GM23338 (cell line): ENCODE measurements around the gene IL17RB. TPM values are rescaled to one million over a fixed set of nuclear protein-coding genes. Genes with fewer than 3 reads are reported as not detected.

ENCODE experiments used
- ATAC-seq: fragments of 200-7000 bp; cut with Tn5 transposase; 3 replicates; pipeline ENCODE4 v1.9.1; 2020
- DNase-seq: peaks from one replicate; pipeline ENCODE4 v3.0.0-alpha.2; 2015; ENCODE audit warnings: low spot score
- H2AFZ ChIP-seq: fragments of 200-600 bp; sonication (generic); 2 replicates; pipeline ENCODE4 v1.8.0; 2016; ENCODE audit warnings: antibody characterized with exemption, mild to moderate bottlenecking, moderate library complexity
- H3F3A ChIP-seq: fragments of 200-600 bp; sonication (generic); replicated peaks from 2 replicates; pipeline ENCODE4 v1.8.0; 2017; ENCODE audit warnings: antibody characterized with exemption, mixed run types, low read depth
- H3K27ac ChIP-seq: fragments of 200-600 bp; sonication (generic); 2 replicates; pipeline ENCODE4 v1.6.1; 2016; ENCODE audit warnings: low read depth
- H3K27me3 ChIP-seq: fragments of 200-600 bp; sonication (generic); 2 replicates; pipeline ENCODE4 v1.8.0; 2016; ENCODE audit warnings: mild to moderate bottlenecking, mixed run types, moderate library complexity; ENCODE audit not compliant: insufficient read depth
- H3K36me3 ChIP-seq: fragments of 200-600 bp; sonication (generic); 2 replicates; pipeline ENCODE4 v1.8.0; 2016; ENCODE audit warnings: mild to moderate bottlenecking; ENCODE audit not compliant: insufficient read depth
- H3K4me1 ChIP-seq: fragments of 200-600 bp; sonication (generic); 2 replicates; pipeline ENCODE4 v1.8.0; 2016; ENCODE audit warnings: mild to moderate bottlenecking, moderate library complexity; ENCODE audit not compliant: insufficient read depth
- H3K4me2 ChIP-seq: fragments of 200-600 bp; sonication (generic); 2 replicates; pipeline ENCODE4 v1.7.1; 2017; ENCODE audit warnings: mixed run types
- H3K4me3 ChIP-seq: fragments of 200-600 bp; sonication (generic); 2 replicates; pipeline ENCODE4 v1.6.1; 2016; ENCODE audit warnings: mixed run types
- H3K79me2 ChIP-seq: fragments of 200-600 bp; sonication (generic); replicated peaks from 2 replicates; pipeline ENCODE4 v1.8.0; 2017; ENCODE audit warnings: mild to moderate bottlenecking; ENCODE audit not compliant: insufficient read depth
- H3K9me2 ChIP-seq: fragments of 200-600 bp; sonication (generic); 2 replicates; pipeline ENCODE4 v1.8.0; 2017; ENCODE audit not compliant: insufficient read depth
- H4K20me1 ChIP-seq: fragments of 200-600 bp; sonication (generic); replicated peaks from 2 replicates; pipeline ENCODE4 v1.8.0; 2017; ENCODE audit warnings: mild to moderate bottlenecking; ENCODE audit not compliant: insufficient read depth
- H3K27ac Mint-ChIP-seq: 2 replicates; pipeline ENCODE4 v1.8.0; 2020; ENCODE audit warnings: inconsistent platforms, mild to moderate bottlenecking, moderate library complexity, mixed read lengths
- H3K27me3 Mint-ChIP-seq: 3 replicates; pipeline ENCODE4 v1.8.0; 2022; ENCODE audit warnings: low read depth, mild to moderate bottlenecking, moderate library complexity, mixed read lengths, inconsistent platforms; ENCODE audit not compliant: insufficient read depth, poor library complexity
- H3K36me3 Mint-ChIP-seq: 3 replicates; pipeline ENCODE4 v1.8.0; 2021; ENCODE audit warnings: low read depth, mild to moderate bottlenecking, inconsistent platforms, moderate library complexity, mixed read lengths
- H3K4me1 Mint-ChIP-seq: 3 replicates; pipeline ENCODE4 v1.8.0; 2020; ENCODE audit warnings: mild to moderate bottlenecking, inconsistent platforms, mixed read lengths
- H3K4me3 Mint-ChIP-seq: 3 replicates; pipeline ENCODE4 v1.8.0; 2021; ENCODE audit warnings: moderate library complexity, mild to moderate bottlenecking, inconsistent platforms, mixed read lengths
- H3K9me3 Mint-ChIP-seq: 3 replicates; pipeline ENCODE4 v1.8.0; 2020; ENCODE audit warnings: moderate library complexity, mild to moderate bottlenecking, inconsistent platforms, mixed read lengths
- CREB1 ChIP-seq: fragments of 250-450 bp; sonication (Bioruptor Pico); IDR thresholded peaks from 2 replicates; pipeline ENCODE4 v1.5.0; 2020; ENCODE audit warnings: low read depth, mild to moderate bottlenecking, moderate library complexity
- CTCF ChIP-seq, 2 experiments: fragments of 200-600 bp in 1 of 2; sonication (generic) in 1 of 2; conservative IDR thresholded peaks; 2 replicates each; pipeline versions ENCODE4 v1.5.1 to v1.6.1; 2016 to 2017; ENCODE audit warnings: antibody characterized with exemption in 2 of 2, low read depth in 2 of 2, mild to moderate bottlenecking in 2 of 2, moderate library complexity in 1 of 2
- EZH2 ChIP-seq: fragments of 200-600 bp; sonication (generic); IDR thresholded peaks from one replicate; pipeline ENCODE4 v1.8.0; 2017; ENCODE audit warnings: antibody characterized with exemption, mild to moderate bottlenecking, low read depth; ENCODE audit not compliant: unreplicated experiment
- EZH2phosphoT487 ChIP-seq: fragments of 200-600 bp; sonication (generic); IDR thresholded peaks from one replicate; pipeline ENCODE4 v1.8.1; 2018; ENCODE audit warnings: antibody characterized with exemption; ENCODE audit not compliant: unreplicated experiment
- JUNB ChIP-seq: IDR thresholded peaks from one replicate; pipeline ENCODE4 v1.6.1; 2016; ENCODE audit warnings: antibody characterized with exemption; ENCODE audit not compliant: unreplicated experiment
- NANOG ChIP-seq: IDR thresholded peaks from 2 replicates; pipeline ENCODE4 v1.6.1; 2016; ENCODE audit warnings: antibody characterized with exemption, borderline replicate concordance
- POLR2AphosphoS5 ChIP-seq: IDR thresholded peaks from 2 replicates; pipeline ENCODE4 v1.6.1; 2016; ENCODE audit warnings: antibody characterized with exemption, low read depth
- STAT1 ChIP-seq: IDR thresholded peaks from one replicate; pipeline ENCODE4 v1.6.1; 2016; ENCODE audit warnings: antibody characterized with exemption; ENCODE audit not compliant: unreplicated experiment
- ZNF114 ChIP-seq: fragments of 250-450 bp; sonication (Bioruptor Pico); IDR thresholded peaks from 2 replicates; pipeline ENCODE4 v1.5.0; 2020; ENCODE audit warnings: mild to moderate bottlenecking, moderate library complexity
- ZNF462 ChIP-seq: fragments of 250-450 bp; sonication (Bioruptor Pico); IDR thresholded peaks from 2 replicates; pipeline ENCODE4 v1.5.0; 2020; ENCODE audit warnings: mild to moderate bottlenecking, moderate library complexity
- polyA plus RNA-seq: library from polyadenylated mRNA; unstranded; fragments of >200 nt; fragmentation: Nextera tagmentation; extraction: Ambion mirVana; gene quantifications from 2 replicates; pipeline ENCODE4 v1.2.1, GENCODE V29; 2016
- total RNA-seq: library from RNA; depleted of rRNA; stranded (reverse); fragments of >200 nt; shearing (Covaris generic); gene quantifications from 2 replicates; pipeline ENCODE4 v1.2.3, GENCODE V29; 2014

IL17RB gene
- total and polyA plus RNA-seq, 2 experiments from 2014 or later: 5.7 to 6.9 TPM

- Histone ChIP-seq H3K27me3 (no peaks in the 10 kb centered on the region), H4K20me1 (no peaks in the 10 kb centered on the region), H3F3A (no peaks in the 10 kb centered on the region), H3K36me3 (no peaks in the 10 kb centered on the region), H3K27ac (no peak overlapping the region), H3K4me1 (no peaks in the 10 kb centered on the region), H3K4me3 (no peak overlapping the region), H3K4me2 (no peak overlapping the region), H3K9me2 (no peaks in the 10 kb centered on the region), H2AFZ (no peak overlapping the region), H3K79me2 (no peaks in the 10 kb centered on the region)
- Mint-ChIP-seq H3K36me3 (no peaks in the 10 kb centered on the region), H3K9me3 (no peaks in the 10 kb centered on the region), H3K4me3 (no peak overlapping the region; the same call in 2 of the 3 replicates), H3K4me1 (peaks cover 16% of the 10 kb centered on the region), H3K27me3 (peaks cover 7% of the 10 kb centered on the region), H3K27ac (no peak overlapping the region)
- TF ChIP-seq ZNF114: no peak
- no peak for TF ChIP-seq ZNF462 (CRISPR knock-in tag)
- no peak for TF ChIP-seq STAT1
- no peak for TF ChIP-seq JUNB
- no peak for TF ChIP-seq POLR2AphosphoS5
- no peak for TF ChIP-seq EZH2phosphoT487
- no peak for TF ChIP-seq CREB1 (CRISPR knock-in tag)
- TF ChIP-seq CTCF (conservative IDR thresholded peaks at IDR 0.05; ENCODE audit: low read depth in 2 of 2): no peak
- TF ChIP-seq EZH2: no peak
- TF ChIP-seq NANOG: no peak
- DNase-seq (no peak), ATAC-seq (no peak; the same call in 2 of the 3 replicates)
Measured at GRCh38 chr3:53804697-53805462, 41.5 kb upstream of the IL17RB start.
